GM12878 (cell line): Measurements from ENCODE around the gene SSH3. TPM values are rescaled to one million over a fixed set of nuclear protein-coding genes. Genes with fewer than 3 reads are reported as not detected.

Experiments used
- ATAC-seq: fragments of 200-7000 bp; cut with Tn5 transposase; 3 replicates; pipeline ENCODE4 v1.9.1; 2020; ENCODE audit warnings: mild to moderate bottlenecking, moderate library complexity
- BruUV-seq: library from RNA; stranded (reverse); fragments of 400-500 nt; replicated peaks from 2 replicates; lab custom pipeline; 2021; lab: Mats Ljungman, UMichigan
- CTCF ChIA-PET: fragments of 300-600 bp; sonication (Branson Sonifier 250); formaldehyde crosslinking; extraction: SDS; loops from one replicate; lab custom pipeline; 2021; ENCODE audit warnings: inconsistent platforms; lab: Yijun Ruan, JAX
- POLR2A ChIA-PET: fragments of 350-600 bp; formaldehyde crosslinking; extraction: SDS; loops from one replicate; lab custom pipeline; 2021; ENCODE audit warnings: inconsistent platforms; lab: Charles Lee
- RAD21 ChIA-PET: fragments of 300-600 bp; sonication (Branson Sonifier 250); formaldehyde crosslinking; loops from one replicate; lab custom pipeline; 2023; ENCODE audit warnings: antibody characterized with exemption; ENCODE audit not compliant: unreplicated experiment; lab: Charles Lee
- SMC1A ChIA-PET: fragments of 300-600 bp; sonication (Branson Sonifier 250); formaldehyde crosslinking; loops from one replicate; lab custom pipeline; 2023; ENCODE audit not compliant: unreplicated experiment, uncharacterized antibody; lab: Charles Lee
- DNase-seq: peaks from one replicate; pipeline ENCODE4 v3.0.0-alpha.2; 2011; ENCODE audit warnings: low read depth, low spot score
- FAIRE-seq: peaks from 3 replicates; lab custom pipeline; 2011; peaks lifted over from hg19 to GRCh38; lab: Jason Lieb, UNC
- H2AFZ ChIP-seq: 2 replicates; pipeline ENCODE4 v1.6.0; 2011; ENCODE audit warnings: low read depth, low read length, control low read depth; ENCODE audit not compliant: control insufficient read depth
- H3K27ac ChIP-seq: 2 replicates; pipeline ENCODE4 v1.5.1; 2011; ENCODE audit warnings: control low read depth; ENCODE audit not compliant: control insufficient read depth, insufficient read depth
- H3K27me3 ChIP-seq, 2 experiments: replicated peaks in 1 of 2; 2 replicates each; pipeline versions ENCODE4 v1.6.0 to v1.6.1; 2011; ENCODE audit warnings: low read length in 1 of 2; ENCODE audit not compliant: control insufficient read depth in 2 of 2, insufficient read depth in 2 of 2
- H3K36me3 ChIP-seq, 2 experiments: 2 replicates each; pipeline ENCODE4 v1.5.1; 2011; ENCODE audit warnings: low read length in 1 of 2; ENCODE audit not compliant: control insufficient read depth in 2 of 2, insufficient read depth in 2 of 2
- H3K4me1 ChIP-seq: 2 replicates; pipeline ENCODE4 v1.6.1; 2011; ENCODE audit warnings: mild to moderate bottlenecking, low read length, moderate library complexity, mixed read lengths; ENCODE audit not compliant: control insufficient read depth, insufficient read depth
- H3K4me2 ChIP-seq: 2 replicates; pipeline ENCODE4 v1.6.0; 2011; ENCODE audit warnings: control low read depth; ENCODE audit not compliant: control insufficient read depth, insufficient read depth
- H3K4me3 ChIP-seq: fragments of 200-600 bp; sonication (generic); 2 replicates; pipeline ENCODE4 v1.5.1; 2016
- H3K79me2 ChIP-seq: 2 replicates; pipeline ENCODE4 v1.6.0; 2011; ENCODE audit warnings: low read length; ENCODE audit not compliant: control insufficient read depth, insufficient read depth
- H3K9ac ChIP-seq: 2 replicates; pipeline ENCODE4 v1.8.0; 2011; ENCODE audit warnings: low read length, control low read depth, mixed read lengths; ENCODE audit not compliant: control insufficient read depth, insufficient read depth
- H3K9me3 ChIP-seq: replicated peaks from 3 replicates; pipeline ENCODE4 v1.5.1; 2011; ENCODE audit warnings: mild to moderate bottlenecking, low read length; ENCODE audit not compliant: control insufficient read depth, insufficient read depth
- H4K20me1 ChIP-seq: 2 replicates; pipeline ENCODE4 v1.6.0; 2011; ENCODE audit not compliant: control insufficient read depth, insufficient read depth
- RAD21 ChIP-seq: IDR thresholded peaks from 2 replicates; pipeline ENCODE4 v1.6.1; 2011; ENCODE audit warnings: mild to moderate bottlenecking, low read depth, low read length, moderate library complexity; ENCODE audit not compliant: insufficient read depth
- SPI1 ChIP-seq: IDR thresholded peaks from 2 replicates; pipeline ENCODE4 v1.6.1; 2011; ENCODE audit warnings: low read depth, mild to moderate bottlenecking, low read length, moderate library complexity, borderline replicate concordance; ENCODE audit not compliant: insufficient read depth
- ZNF687 ChIP-seq: fragments of 450-650 bp; IDR thresholded peaks from 2 replicates; pipeline ENCODE4 v1.6.1; 2017; ENCODE audit warnings: mild to moderate bottlenecking, moderate library complexity
- WGBS: methylation state at CpG from one replicate; pipeline ENCODE4 v1.1.6; 2016; ENCODE audit warnings: low lambda C conversion rate; ENCODE audit not compliant: insufficient replicate concordance, insufficient coverage; ENCODE audit errors: missing lambda C conversion rate; 5-methylcytosine and 5-hydroxymethylcytosine counted together
- in situ Hi-C: fragments of 300-500 bp; cut with MboI; formaldehyde crosslinking; loops from 9 replicates; pipeline ENCODE4 v1.14.3; 2018; ENCODE audit warnings: mixed read lengths
- intact Hi-C: fragments of 100-400 bp; cut with micrococcal nuclease; formaldehyde crosslinking; loops from one replicate; pipeline ENCODE4 v1.14.2; 2022; ENCODE audit not compliant: unreplicated experiment
- polyA plus RNA-seq, 11 experiments: library from polyadenylated mRNA; depleted of rRNA in 4 of 11; unstranded in 6 of 11; stranded (reverse) in 5 of 11; fragments of >200 nt; fragmentation: Nextera tagmentation in 4 of 11; fragmentation: Illumina TruSeq in 1 of 11; extraction: Ambion mirVana in 4 of 11; extraction: Trizol in 1 of 11; gene quantifications; 1 replicate in 1 of 11; 2 replicates in 10 of 11; pipeline versions ENCODE4 v1.2.1 to v1.2.3, GENCODE V29; 2011 to 2016; ENCODE audit warnings: inconsistent platforms in 2 of 11, missing spikeins in 2 of 11, low read depth in 1 of 11
- total RNA-seq, 4 experiments: library from RNA; depleted of rRNA in 3 of 4; stranded (reverse); fragments of >200 nt in 3 of 4; fragmentation: Illumina TruSeq in 1 of 4; extraction: Trizol in 1 of 4; gene quantifications; 2 replicates each; pipeline versions ENCODE4 v1.2.1 to v1.2.3, GENCODE V29; 2013 to 2021

The SSH3 gene
- total and polyA plus RNA-seq, 10 of the 15 experiments (the other 5 are each of a cell fraction or from before 2014, with no cell fraction given), result 0.05 to 0.83 (median 0.28) TPM; not detected in 3

- H3K4me2 ChIP-seq, result 0 out of 2 replicates have a peak overlapping the region, but pooled peaks have one; percentile 2
- in situ Hi-C loops (no loop called here), intact Hi-C loops (no loop called here)
- ChIA-PET POLR2A (interaction anchor here (0.6 to 3.9 kb wide), 10 partner anchors 11 to 270 kb away, joined by 3 to 50 read pairs (median 4); partner anchors contain the start of gene POLD4), SMC1A (interaction anchor here (1.4 to 7.3 kb wide), 7 partner anchors 10 to 82 kb away, joined by 3 to 200 read pairs (median 18); partner anchors contain the start of genes POLD4 and RAD9A), RAD21 (interaction anchor here (0.8 to 7.4 kb wide), 10 partner anchors 11 to 263 kb away, joined by 3 to 197 read pairs (median 13); partner anchors contain the start of genes POLD4, PPP1CA and RAD9A), CTCF (interaction anchor here (0.7 to 11.8 kb wide), 14 partner anchors 9 to 118 kb away, joined by 3 to 390 read pairs (median 18); partner anchors contain the start of genes CLCF1 and POLD4)
- TF ChIP-seq RAD21, result no peak
- peak; percentile 82 for TF ChIP-seq ZNF687
- peak; percentile 42; the same call in 1 of the 2 replicates for TF ChIP-seq SPI1
- H3K4me3 ChIP-seq, result no peak overlapping the region
- WGBS, result 21% methylated on average over 4 of the region's 4 CpGs
- H4K20me1 ChIP-seq, result no peaks in the 10 kb centered on the region
- no TSS peak for BruUV-seq
- ATAC-seq, result peak; percentile 63
- peak overlapping the region; percentile 35 for H3K27ac ChIP-seq
- H3K9me3 ChIP-seq, result no peaks in the 10 kb centered on the region; the same call in 2 of the 3 replicates
- no peak for DNase-seq
- no peaks in the 10 kb centered on the region for H3K27me3 ChIP-seq
- peak overlapping the region; percentile 60 for H2AFZ ChIP-seq
- peaks cover 38% of the 10 kb centered on the region for H3K4me1 ChIP-seq
- H3K9ac ChIP-seq, result no peak overlapping the region
- peak; percentile 78 for FAIRE-seq
- H3K36me3 ChIP-seq, result no peaks in the 10 kb centered on the region
- no peaks in the 10 kb centered on the region for H3K79me2 ChIP-seq
These were observed 40.9 kb downstream of the SSH3 start for GRCh38 chr11:67344264-67344663.
